ENCODE measurements around the gene ECHDC3. TPM values are rescaled to one million over a fixed set of nuclear protein-coding genes. Genes with fewer than 3 reads are reported as not detected.

ECHDC3 gene
- total RNA-seq, 3 donors from 2014 or later (not counting 1 experiment from before 2014, with no cell fraction given) = 0.38 to 4.8 TPM; not detected in 1

GRCh38 chr10:11806706-11807105 lies 64.5 kb downstream of the ECHDC3 start:
- Histone ChIP-seq H3K27ac (ENCODE audit: low read length) (no peak overlapping the region), H3K4me3 (ENCODE audit: low read length) (no peak overlapping the region), H3K27me3 (ENCODE audit: control insufficient read depth, insufficient read depth, low read length) (no peaks in the 10 kb centered on the region), H3K4me1 (ENCODE audit: control insufficient read depth, insufficient read depth, low read length) (no peaks in the 10 kb centered on the region), H3K36me3 (ENCODE audit: control insufficient read depth, insufficient read depth, low read length) (no peaks in the 10 kb centered on the region), H3K9me3 (ENCODE audit: control insufficient read depth, insufficient read depth, low read length) (no peaks in the 10 kb centered on the region)
- no peak for DNase-seq
- intact Hi-C loops (cut with micrococcal nuclease) = no loop called here
- WGBS (ENCODE audit: insufficient coverage) = 82% methylated on average over 6 of the region's 6 CpGs
- H3K9me3 Mint-ChIP-seq = no peaks in the 10 kb centered on the region
- no peaks in the 10 kb centered on the region for H3K4me1 Mint-ChIP-seq
- TF ChIP-seq CTCF (IDR thresholded peaks at IDR 0.05) = no peak
- no peaks in the 10 kb centered on the region for H3K36me3 Mint-ChIP-seq
- peaks cover 4 to 19% of the 10 kb centered on the region in 2 donors for H3K27me3 Mint-ChIP-seq (ENCODE audit: low read depth in 2 of 2)
- no peak overlapping the region for H3K27ac Mint-ChIP-seq
- no peak for ATAC-seq
- H3K4me3 Mint-ChIP-seq = no peak overlapping the region

DNA sequence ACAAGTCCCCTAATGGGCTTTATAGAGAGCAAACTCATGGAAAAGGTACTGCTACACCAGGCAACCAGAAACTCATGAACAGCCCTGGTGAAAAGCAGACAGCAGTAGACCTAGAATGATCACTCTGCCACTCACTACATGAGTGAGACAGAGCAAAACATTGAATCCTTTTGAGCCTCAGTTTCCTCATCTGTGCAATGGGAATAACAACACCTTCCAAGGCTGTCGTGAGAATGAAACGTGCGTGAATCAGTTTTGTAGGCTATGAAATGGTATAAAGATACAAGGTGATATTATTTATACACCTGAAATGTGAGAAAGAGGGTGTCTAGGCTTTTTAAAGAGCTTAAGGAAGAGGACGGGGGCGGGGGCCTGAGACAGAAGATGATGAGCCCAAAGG lies 66.6 kb downstream of the ECHDC3 start:
- no peaks in the 10 kb centered on the region for H3K9me3 ChIP-seq (ENCODE audit: control insufficient read depth, insufficient read depth, low read length)
- TF ChIP-seq CTCF (IDR thresholded peaks at IDR 0.05) = no peak
- 99% methylated on average over 5 of the region's 5 CpGs for WGBS (ENCODE audit: insufficient coverage)
- no peak for DNase-seq
- ATAC-seq = no peak
- no peaks in the 10 kb centered on the region for H3K4me1 ChIP-seq (ENCODE audit: control insufficient read depth, insufficient read depth, low read length)
- Mint-ChIP-seq H3K27me3 (ENCODE audit: low read depth in 2 of 2) (peaks cover 4 to 19% of the 10 kb centered on the region in 2 donors), H3K36me3 (no peaks in the 10 kb centered on the region), H3K27ac (no peak overlapping the region), H3K9me3 (no peaks in the 10 kb centered on the region), H3K4me1 (no peaks in the 10 kb centered on the region), H3K4me3 (no peak overlapping the region)
- intact Hi-C loops (cut with micrococcal nuclease) = no loop called here
- no peaks in the 10 kb centered on the region for H3K27me3 ChIP-seq (ENCODE audit: control insufficient read depth, insufficient read depth, low read length)
- H3K27ac ChIP-seq (ENCODE audit: low read length) = no peak overlapping the region
- no peaks in the 10 kb centered on the region for H3K36me3 ChIP-seq (ENCODE audit: control insufficient read depth, insufficient read depth, low read length)
- no peak overlapping the region for H3K4me3 ChIP-seq (ENCODE audit: low read length)

- Mint-ChIP-seq H3K27ac (no peak overlapping the region), H3K36me3 (no peaks in the 10 kb centered on the region), H3K9me3 (no peaks in the 10 kb centered on the region), H3K4me3 (no peak overlapping the region), H3K27me3 (ENCODE audit: low read depth in 2 of 2) (peaks cover 4 to 19% of the 10 kb centered on the region in 2 donors), H3K4me1 (no peaks in the 10 kb centered on the region)
- DNase-seq (no peak), ATAC-seq (no peak)
- Histone ChIP-seq H3K36me3 (ENCODE audit: control insufficient read depth, insufficient read depth, low read length) (no peaks in the 10 kb centered on the region), H3K27ac (ENCODE audit: low read length) (no peak overlapping the region), H3K27me3 (ENCODE audit: control insufficient read depth, insufficient read depth, low read length) (no peaks in the 10 kb centered on the region), H3K4me3 (ENCODE audit: low read length) (no peak overlapping the region), H3K4me1 (ENCODE audit: control insufficient read depth, insufficient read depth, low read length) (no peaks in the 10 kb centered on the region), H3K9me3 (ENCODE audit: control insufficient read depth, insufficient read depth, low read length) (no peaks in the 10 kb centered on the region)
- no peak for TF ChIP-seq CTCF (IDR thresholded peaks at IDR 0.05)
- intact Hi-C loops (cut with micrococcal nuclease) = no loop called here
- 89% methylated on average over 13 of the region's 13 CpGs for WGBS (ENCODE audit: insufficient coverage)
These were observed 68.2 kb downstream of the ECHDC3 start for GRCh38 chr10:11810313-11810766.

DNA sequence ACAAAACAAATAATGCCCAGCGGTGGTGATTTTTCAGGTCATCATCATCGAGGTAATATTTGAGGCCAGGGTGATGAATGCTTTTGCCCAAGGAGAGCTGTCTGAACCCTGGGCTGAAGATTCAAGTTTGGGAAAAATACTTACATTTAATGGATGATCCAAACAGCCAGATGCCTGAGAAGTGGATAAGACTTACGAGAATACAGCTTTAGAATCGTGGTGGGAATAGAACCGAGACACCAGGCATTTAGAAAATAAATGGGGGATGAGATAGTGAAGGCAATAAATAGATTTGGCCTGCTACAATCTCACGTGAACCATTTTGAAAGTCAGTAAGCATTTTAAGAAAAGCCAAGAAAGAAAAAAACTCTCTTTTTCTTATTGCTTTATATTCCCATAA lies 68.8 kb downstream of the ECHDC3 start:
- Mint-ChIP-seq H3K9me3 (no peaks in the 10 kb centered on the region), H3K4me3 (no peak overlapping the region), H3K27me3 (ENCODE audit: low read depth in 2 of 2) (peaks cover 4 to 16% of the 10 kb centered on the region in 2 donors), H3K36me3 (no peaks in the 10 kb centered on the region), H3K4me1 (no peaks in the 10 kb centered on the region), H3K27ac (no peak overlapping the region)
- Histone ChIP-seq H3K4me3 (ENCODE audit: low read length) (no peak overlapping the region), H3K27me3 (ENCODE audit: control insufficient read depth, insufficient read depth, low read length) (no peaks in the 10 kb centered on the region), H3K4me1 (ENCODE audit: control insufficient read depth, insufficient read depth, low read length) (no peaks in the 10 kb centered on the region), H3K9me3 (ENCODE audit: control insufficient read depth, insufficient read depth, low read length) (no peaks in the 10 kb centered on the region), H3K27ac (ENCODE audit: low read length) (no peak overlapping the region), H3K36me3 (ENCODE audit: control insufficient read depth, insufficient read depth, low read length) (no peaks in the 10 kb centered on the region)
- TF ChIP-seq CTCF (IDR thresholded peaks at IDR 0.05) = no peak
- intact Hi-C loops (cut with micrococcal nuclease) = no loop called here
- no peak for DNase-seq
- ATAC-seq = no peak
- 88% methylated on average over 6 of the region's 6 CpGs for WGBS (ENCODE audit: insufficient coverage)

All from natural killer cell (primary cell).